HepG2 (cell line): ENCODE data around the gene TCFL5. TPM values are rescaled to one million over a fixed set of nuclear protein-coding genes. Genes with fewer than 3 reads are reported as not detected.

Source experiments
- ARHGAP35 ChIP-seq: sonication (generic); formaldehyde crosslinking; IDR thresholded peaks from 2 replicates; pipeline ENCODE4 v1.9.0; 2022; ENCODE audit warnings: mild to moderate bottlenecking, inconsistent platforms, moderate library complexity, missing genetic modification reagents, borderline replicate concordance
- GABPB1 ChIP-seq: IDR thresholded peaks from 2 replicates; pipeline ENCODE4 v1.6.1; 2016; ENCODE audit warnings: mild to moderate bottlenecking, missing genetic modification reagents, moderate library complexity, missing compliant biosample characterization
- KLF12 ChIP-seq: sonication (generic); formaldehyde crosslinking; IDR thresholded peaks from 2 replicates; pipeline ENCODE4 v1.4.0; 2020; ENCODE audit warnings: missing genetic modification reagents, borderline replicate concordance
- MIER2 ChIP-seq: IDR thresholded peaks from 2 replicates; pipeline ENCODE4 v1.6.1; 2016; ENCODE audit warnings: missing biosample characterization, missing genetic modification reagents
- PHF8 ChIP-seq: sonication (generic); formaldehyde crosslinking; IDR thresholded peaks from 2 replicates; pipeline ENCODE4 v1.5.0; 2020; ENCODE audit warnings: missing genetic modification reagents
- RXRB ChIP-seq: IDR thresholded peaks from 2 replicates; pipeline ENCODE4 v1.6.1; 2016; ENCODE audit warnings: borderline replicate concordance, missing genetic modification reagents, missing compliant biosample characterization
- SAP130 ChIP-seq: IDR thresholded peaks from 2 replicates; pipeline ENCODE4 v1.6.1; 2016; ENCODE audit warnings: low read depth
- SMC3 ChIP-seq: IDR thresholded peaks from 2 replicates; pipeline ENCODE4 v1.6.1; 2011; ENCODE audit warnings: low read length, improper control_type of control experiment
- TBL1XR1 ChIP-seq: fragments of 150-350 bp; IDR thresholded peaks from 2 replicates; pipeline ENCODE4 v1.6.1; 2014; ENCODE audit warnings: borderline replicate concordance, low read length; ENCODE audit not compliant: partially characterized antibody
- ZEB1 ChIP-seq: IDR thresholded peaks from 2 replicates; pipeline ENCODE4 v1.6.1; 2012; ENCODE audit warnings: mild to moderate bottlenecking, low read depth, inconsistent platforms; ENCODE audit not compliant: insufficient replicate concordance
- ZNF121 ChIP-seq: sonication (generic); formaldehyde crosslinking; IDR thresholded peaks from 2 replicates; pipeline ENCODE4 v1.5.0; 2020; ENCODE audit warnings: mild to moderate bottlenecking, missing genetic modification reagents
- ZNF557 ChIP-seq: sonication (generic); formaldehyde crosslinking; IDR thresholded peaks from 2 replicates; pipeline ENCODE4 v1.4.0; 2020; ENCODE audit warnings: missing genetic modification reagents
- ZNF567 ChIP-seq: sonication (generic); formaldehyde crosslinking; IDR thresholded peaks from 2 replicates; pipeline ENCODE4 v1.8.1; 2023; ENCODE audit warnings: mild to moderate bottlenecking, missing genetic modification reagents, borderline replicate concordance
- polyA plus RNA-seq, 8 experiments: library from polyadenylated mRNA; depleted of rRNA in 3 of 8; stranded (reverse) in 7 of 8; unstranded in 1 of 8; fragments of >200 nt; fragmentation: Illumina TruSeq in 4 of 8; extraction: Trizol in 4 of 8; gene quantifications; 2 replicates each; pipeline versions ENCODE4 v1.2.1 to v1.2.3, GENCODE V29; 2011 to 2016; ENCODE audit warnings: low read depth in 4 of 8, missing spikeins in 1 of 8, mixed read lengths in 1 of 8; ENCODE audit not compliant: insufficient read depth in 1 of 8
- total RNA-seq, 5 experiments: library from RNA; depleted of rRNA; stranded (reverse); fragments of >200 nt; fragmentation: Illumina TruSeq; extraction: Trizol; gene quantifications; 2 replicates each; pipeline ENCODE4 v1.2.3, GENCODE V29; 2016; ENCODE audit warnings: low read depth in 1 of 5
- TF ChIP-seq, protein P1 (sequence below): sonication (generic); formaldehyde crosslinking; IDR thresholded peaks from 2 replicates; pipeline ENCODE4 v1.5.1; 2020; ENCODE audit warnings: mild to moderate bottlenecking, missing genetic modification reagents, moderate library complexity
- TF ChIP-seq, protein P2 (sequence below): sonication (generic); formaldehyde crosslinking; IDR thresholded peaks from 2 replicates; pipeline ENCODE4 v1.5.0; 2020; ENCODE audit warnings: mild to moderate bottlenecking, missing genetic modification reagents
- TF ChIP-seq, protein P3 (sequence below): sonication (generic); formaldehyde crosslinking; IDR thresholded peaks from 2 replicates; pipeline ENCODE4 v1.5.1; 2020; ENCODE audit warnings: mild to moderate bottlenecking, moderate library complexity, missing genetic modification reagents
- TF ChIP-seq, protein P4 (sequence below): sonication (generic); formaldehyde crosslinking; IDR thresholded peaks from 2 replicates; pipeline ENCODE4 v1.5.1; 2020; ENCODE audit warnings: missing genetic modification reagents, mild to moderate bottlenecking, borderline replicate concordance

Gene TCFL5
- total and polyA plus RNA-seq, 2 of the 13 experiments (the other 11 are each of a cell fraction or from before 2014, with no cell fraction given), result 14.8 to 20.0 TPM

DNA sequence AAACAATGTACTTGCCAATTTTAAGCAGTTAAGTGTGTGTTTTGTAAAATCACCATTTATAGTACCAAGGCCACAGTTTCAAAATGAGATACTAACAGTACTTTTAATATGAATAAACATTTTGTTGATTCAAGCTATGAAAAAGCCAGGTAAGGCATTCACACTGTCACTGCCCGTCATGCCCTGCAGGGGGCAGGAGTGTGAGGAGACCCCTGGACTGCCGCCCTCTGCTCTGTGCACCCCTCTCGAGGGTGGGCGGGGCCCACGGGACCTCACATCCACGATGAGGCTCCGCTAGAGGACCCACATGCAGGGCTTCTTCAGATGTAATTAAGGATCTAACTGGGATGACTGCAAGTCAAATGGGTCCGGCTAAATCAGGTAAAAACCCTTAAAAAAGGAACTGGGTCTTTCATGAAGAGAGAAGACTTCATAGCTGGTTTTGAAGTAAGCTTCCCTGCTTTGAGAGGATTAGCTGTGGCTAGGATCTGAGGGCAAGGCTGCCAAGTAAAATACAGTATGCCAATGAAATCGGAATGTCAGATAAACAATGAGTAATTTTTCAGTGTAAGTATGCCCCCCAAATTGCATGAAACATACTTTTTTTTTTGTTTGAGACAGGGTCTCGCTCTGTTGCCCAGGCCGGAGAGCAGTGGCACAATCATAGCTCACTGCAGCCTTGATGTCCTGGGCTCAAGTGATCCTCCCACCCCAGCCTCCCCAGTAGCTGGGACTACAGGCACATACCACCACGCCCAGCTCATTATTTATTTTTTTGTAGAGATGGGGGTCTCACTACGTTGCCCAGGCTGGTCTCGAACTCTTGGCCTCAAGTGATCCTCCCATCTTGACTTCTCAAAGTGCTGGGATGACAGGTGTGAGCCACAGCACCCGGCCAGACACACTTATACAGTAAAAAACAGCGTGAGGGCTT is 46.0 kb upstream of the TCFL5 start (continued):
- TF ChIP-seq, protein P1, sequence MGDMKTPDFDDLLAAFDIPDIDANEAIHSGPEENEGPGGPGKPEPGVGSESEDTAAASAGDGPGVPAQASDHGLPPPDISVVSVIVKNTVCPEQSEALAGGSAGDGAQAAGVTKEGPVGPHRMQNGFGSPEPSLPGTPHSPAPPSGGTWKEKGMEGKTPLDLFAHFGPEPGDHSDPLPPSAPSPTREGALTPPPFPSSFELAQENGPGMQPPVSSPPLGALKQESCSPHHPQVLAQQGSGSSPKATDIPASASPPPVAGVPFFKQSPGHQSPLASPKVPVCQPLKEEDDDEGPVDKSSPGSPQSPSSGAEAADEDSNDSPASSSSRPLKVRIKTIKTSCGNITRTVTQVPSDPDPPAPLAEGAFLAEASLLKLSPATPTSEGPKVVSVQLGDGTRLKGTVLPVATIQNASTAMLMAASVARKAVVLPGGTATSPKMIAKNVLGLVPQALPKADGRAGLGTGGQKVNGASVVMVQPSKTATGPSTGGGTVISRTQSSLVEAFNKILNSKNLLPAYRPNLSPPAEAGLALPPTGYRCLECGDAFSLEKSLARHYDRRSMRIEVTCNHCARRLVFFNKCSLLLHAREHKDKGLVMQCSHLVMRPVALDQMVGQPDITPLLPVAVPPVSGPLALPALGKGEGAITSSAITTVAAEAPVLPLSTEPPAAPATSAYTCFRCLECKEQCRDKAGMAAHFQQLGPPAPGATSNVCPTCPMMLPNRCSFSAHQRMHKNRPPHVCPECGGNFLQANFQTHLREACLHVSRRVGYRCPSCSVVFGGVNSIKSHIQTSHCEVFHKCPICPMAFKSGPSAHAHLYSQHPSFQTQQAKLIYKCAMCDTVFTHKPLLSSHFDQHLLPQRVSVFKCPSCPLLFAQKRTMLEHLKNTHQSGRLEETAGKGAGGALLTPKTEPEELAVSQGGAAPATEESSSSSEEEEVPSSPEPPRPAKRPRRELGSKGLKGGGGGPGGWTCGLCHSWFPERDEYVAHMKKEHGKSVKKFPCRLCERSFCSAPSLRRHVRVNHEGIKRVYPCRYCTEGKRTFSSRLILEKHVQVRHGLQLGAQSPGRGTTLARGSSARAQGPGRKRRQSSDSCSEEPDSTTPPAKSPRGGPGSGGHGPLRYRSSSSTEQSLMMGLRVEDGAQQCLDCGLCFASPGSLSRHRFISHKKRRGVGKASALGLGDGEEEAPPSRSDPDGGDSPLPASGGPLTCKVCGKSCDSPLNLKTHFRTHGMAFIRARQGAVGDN (CRISPR knock-in tag), result peak; percentile 56
- TF ChIP-seq GABPB1 (CRISPR knock-in tag) (0 out of 2 replicates have a peak, but pooled peaks have one; percentile 15), KLF12 (CRISPR knock-in tag) (peak; percentile 57; the same call in 1 of the 2 replicates), PHF8 (CRISPR knock-in tag) (peak; percentile 31; the same call in 1 of the 2 replicates), ZNF557 (CRISPR knock-in tag) (peak; percentile 65; the same call in 1 of the 2 replicates), ZNF567 (CRISPR knock-in tag) (no peak), ZEB1 (no peak), MIER2 (CRISPR knock-in tag) (0 out of 2 replicates have a peak, but pooled peaks have one; percentile 41), SMC3 (peak; percentile 58), ZNF121 (CRISPR knock-in tag) (peak; percentile 74), ARHGAP35 (0 out of 2 replicates have a peak, but pooled peaks have one; percentile 15), SAP130 (CRISPR knock-in tag) (peak; percentile 64), TBL1XR1 (no peak), RXRB (CRISPR knock-in tag) (0 out of 2 replicates have a peak, but pooled peaks have one; percentile 24)
- TF ChIP-seq, protein P2, sequence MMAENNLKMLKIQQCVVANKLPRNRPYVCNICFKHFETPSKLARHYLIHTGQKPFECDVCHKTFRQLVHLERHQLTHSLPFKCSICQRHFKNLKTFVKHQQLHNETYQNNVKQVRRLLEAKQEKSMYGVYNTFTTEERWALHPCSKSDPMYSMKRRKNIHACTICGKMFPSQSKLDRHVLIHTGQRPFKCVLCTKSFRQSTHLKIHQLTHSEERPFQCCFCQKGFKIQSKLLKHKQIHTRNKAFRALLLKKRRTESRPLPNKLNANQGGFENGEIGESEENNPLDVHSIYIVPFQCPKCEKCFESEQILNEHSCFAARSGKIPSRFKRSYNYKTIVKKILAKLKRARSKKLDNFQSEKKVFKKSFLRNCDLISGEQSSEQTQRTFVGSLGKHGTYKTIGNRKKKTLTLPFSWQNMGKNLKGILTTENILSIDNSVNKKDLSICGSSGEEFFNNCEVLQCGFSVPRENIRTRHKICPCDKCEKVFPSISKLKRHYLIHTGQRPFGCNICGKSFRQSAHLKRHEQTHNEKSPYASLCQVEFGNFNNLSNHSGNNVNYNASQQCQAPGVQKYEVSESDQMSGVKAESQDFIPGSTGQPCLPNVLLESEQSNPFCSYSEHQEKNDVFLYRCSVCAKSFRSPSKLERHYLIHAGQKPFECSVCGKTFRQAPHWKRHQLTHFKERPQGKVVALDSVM (CRISPR knock-in tag), result 0 out of 2 replicates have a peak, but pooled peaks have one; percentile 21
- TF ChIP-seq, protein P3, sequence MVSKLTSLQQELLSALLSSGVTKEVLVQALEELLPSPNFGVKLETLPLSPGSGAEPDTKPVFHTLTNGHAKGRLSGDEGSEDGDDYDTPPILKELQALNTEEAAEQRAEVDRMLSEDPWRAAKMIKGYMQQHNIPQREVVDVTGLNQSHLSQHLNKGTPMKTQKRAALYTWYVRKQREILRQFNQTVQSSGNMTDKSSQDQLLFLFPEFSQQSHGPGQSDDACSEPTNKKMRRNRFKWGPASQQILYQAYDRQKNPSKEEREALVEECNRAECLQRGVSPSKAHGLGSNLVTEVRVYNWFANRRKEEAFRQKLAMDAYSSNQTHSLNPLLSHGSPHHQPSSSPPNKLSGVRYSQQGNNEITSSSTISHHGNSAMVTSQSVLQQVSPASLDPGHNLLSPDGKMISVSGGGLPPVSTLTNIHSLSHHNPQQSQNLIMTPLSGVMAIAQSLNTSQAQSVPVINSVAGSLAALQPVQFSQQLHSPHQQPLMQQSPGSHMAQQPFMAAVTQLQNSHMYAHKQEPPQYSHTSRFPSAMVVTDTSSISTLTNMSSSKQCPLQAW (CRISPR knock-in tag), result 0 out of 2 replicates have a peak, but pooled peaks have one; percentile 15
- TF ChIP-seq, protein P4, sequence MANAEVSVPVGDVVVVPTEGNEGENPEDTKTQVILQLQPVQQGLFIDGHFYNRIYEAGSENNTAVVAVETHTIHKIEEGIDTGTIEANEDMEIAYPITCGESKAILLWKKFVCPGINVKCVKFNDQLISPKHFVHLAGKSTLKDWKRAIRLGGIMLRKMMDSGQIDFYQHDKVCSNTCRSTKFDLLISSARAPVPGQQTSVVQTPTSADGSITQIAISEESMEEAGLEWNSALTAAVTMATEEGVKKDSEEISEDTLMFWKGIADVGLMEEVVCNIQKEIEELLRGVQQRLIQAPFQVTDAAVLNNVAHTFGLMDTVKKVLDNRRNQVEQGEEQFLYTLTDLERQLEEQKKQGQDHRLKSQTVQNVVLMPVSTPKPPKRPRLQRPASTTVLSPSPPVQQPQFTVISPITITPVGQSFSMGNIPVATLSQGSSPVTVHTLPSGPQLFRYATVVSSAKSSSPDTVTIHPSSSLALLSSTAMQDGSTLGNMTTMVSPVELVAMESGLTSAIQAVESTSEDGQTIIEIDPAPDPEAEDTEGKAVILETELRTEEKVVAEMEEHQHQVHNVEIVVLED, result no peak
